Adrenal gland (tissue), 5 donors: ENCODE measurements around the gene FRMD3.

ENCODE experiments used
- CTCF ChIP-seq, 6 experiments: fragments of 450-650 bp in 4 of 6; fragments of 200-600 bp in 2 of 6; sonication (generic) in 1 of 6; IDR thresholded peaks; 1 replicate in 5 of 6; 2 replicates in 1 of 6; pipeline versions ENCODE4 v1.5.1 to v1.8.0; 2016 to 2021; ENCODE audit warnings: antibody characterized with exemption in 6 of 6, mild to moderate bottlenecking in 2 of 6, moderate library complexity in 1 of 6
- POLR2A ChIP-seq, 2 donors: fragments of 450-650 bp; IDR thresholded peaks; one replicate each; pipeline ENCODE4 v1.6.1; 2017; ENCODE audit warnings: antibody characterized with exemption in 2 of 2, mild to moderate bottlenecking in 2 of 2, moderate library complexity in 1 of 2
- donor health status: DM: no; HTN: no; CAD: no.

GRCh38 chr9:83197591-83197990 is 340.6 kb downstream of the FRMD3 start:
- TF ChIP-seq CTCF (IDR thresholded peaks at IDR 0.05), result no peak
- no peak for TF ChIP-seq POLR2A (IDR thresholded peaks at IDR 0.05)
